HG02642 (cell line): ENCODE measurements around the gene CRTC2.
"Not testable (repeated sequence)": the region's sequence is repeated elsewhere in the genome, so short reads cannot be mapped to it uniquely, and the experiment has no call there.

Experiments
- ATAC-seq: cut with Tn5 transposase; IDR thresholded peaks from one replicate; pipeline ENCODE4 v1.9.1; 2021; ENCODE audit warnings: mild to moderate bottlenecking; ENCODE audit not compliant: unreplicated experiment, poor library complexity

The CRTC2 gene, protein sequence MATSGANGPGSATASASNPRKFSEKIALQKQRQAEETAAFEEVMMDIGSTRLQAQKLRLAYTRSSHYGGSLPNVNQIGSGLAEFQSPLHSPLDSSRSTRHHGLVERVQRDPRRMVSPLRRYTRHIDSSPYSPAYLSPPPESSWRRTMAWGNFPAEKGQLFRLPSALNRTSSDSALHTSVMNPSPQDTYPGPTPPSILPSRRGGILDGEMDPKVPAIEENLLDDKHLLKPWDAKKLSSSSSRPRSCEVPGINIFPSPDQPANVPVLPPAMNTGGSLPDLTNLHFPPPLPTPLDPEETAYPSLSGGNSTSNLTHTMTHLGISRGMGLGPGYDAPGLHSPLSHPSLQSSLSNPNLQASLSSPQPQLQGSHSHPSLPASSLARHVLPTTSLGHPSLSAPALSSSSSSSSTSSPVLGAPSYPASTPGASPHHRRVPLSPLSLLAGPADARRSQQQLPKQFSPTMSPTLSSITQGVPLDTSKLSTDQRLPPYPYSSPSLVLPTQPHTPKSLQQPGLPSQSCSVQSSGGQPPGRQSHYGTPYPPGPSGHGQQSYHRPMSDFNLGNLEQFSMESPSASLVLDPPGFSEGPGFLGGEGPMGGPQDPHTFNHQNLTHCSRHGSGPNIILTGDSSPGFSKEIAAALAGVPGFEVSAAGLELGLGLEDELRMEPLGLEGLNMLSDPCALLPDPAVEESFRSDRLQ

DNA sequence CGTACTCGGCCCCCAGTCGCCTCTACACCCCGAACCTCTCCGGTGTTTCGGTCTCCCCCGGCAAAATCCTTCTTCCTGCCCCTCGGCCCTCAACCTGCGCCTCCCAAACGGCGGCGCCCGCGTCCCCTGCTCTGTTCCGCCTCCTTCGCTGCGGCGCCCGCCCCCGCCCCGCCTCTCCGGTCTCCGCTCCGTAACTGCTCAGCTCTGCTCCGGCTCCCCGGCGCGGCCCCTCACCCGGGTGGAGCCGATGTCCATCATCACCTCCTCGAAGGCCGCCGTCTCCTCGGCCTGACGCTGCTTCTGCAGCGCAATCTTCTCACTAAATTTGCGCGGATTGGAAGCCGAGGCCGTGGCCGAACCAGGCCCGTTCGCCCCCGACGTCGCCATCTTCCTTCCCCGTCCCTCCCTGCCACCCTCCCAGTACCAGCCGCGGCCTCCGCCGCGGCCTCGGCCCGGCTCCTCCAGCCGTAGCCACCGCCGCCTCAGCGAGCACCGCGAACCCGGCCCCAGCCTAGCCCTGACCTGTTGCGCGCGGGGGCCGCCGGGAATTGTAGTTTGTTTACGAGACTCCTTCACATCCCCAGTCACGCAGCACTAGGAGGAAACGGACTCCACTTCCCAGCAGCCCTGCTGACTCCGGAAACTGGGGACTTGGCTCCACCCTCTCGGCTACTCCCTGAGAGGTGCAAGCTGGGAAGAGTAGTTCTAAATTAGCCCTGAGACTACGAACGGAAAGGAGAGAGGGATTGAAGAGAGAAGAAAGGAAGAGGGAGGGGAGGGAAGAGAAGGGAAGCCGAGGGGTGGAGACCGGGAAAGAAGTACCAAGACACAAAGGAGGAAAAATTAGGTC, at the start of gene CRTC2:
Gene CRTC2 (minus strand): TSS at position 502 of the 850 bp plus-strand sequence. CDS start 115 bp downstream, at position 387.
- ATAC-seq: peak; percentile 78

DNA sequence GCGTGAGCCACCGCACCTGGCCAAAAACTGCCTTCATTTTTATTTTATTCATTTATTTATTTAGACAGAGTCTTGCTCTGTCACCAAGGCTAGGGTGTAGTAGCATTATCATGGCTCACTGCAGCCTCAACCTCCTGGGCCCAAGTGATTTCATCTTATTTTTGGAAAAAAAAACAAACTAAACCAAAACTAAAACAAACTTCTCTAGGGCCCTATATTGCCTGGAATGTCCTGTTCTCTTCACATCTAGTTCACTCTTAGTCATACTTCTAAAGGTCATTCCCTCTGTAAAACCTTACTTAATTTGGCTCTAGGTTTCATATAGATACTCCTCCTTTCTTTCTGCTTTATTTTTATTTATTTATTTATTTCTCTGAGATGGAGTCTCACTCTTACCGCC, 47.7 kb upstream of the CRTC2 start:
- no peak for ATAC-seq

DNA sequence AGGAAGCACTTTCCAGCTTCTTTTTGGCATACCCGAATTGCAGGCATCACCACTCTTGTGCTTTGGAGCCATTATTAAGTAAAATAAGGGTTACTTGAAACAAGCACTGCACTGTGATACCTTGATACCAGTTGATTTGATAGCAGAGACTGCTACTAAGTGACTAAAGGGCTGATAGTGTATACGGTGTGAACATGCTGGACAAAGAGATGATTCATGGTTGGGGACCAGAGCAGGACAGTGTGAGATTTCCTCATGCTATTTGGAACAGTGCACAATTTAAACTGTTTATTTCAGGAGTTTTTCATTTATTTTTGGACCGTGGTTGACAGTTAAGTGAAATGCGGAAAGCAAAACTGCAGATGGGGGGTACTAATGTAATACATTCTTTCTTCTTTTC, 42.0 kb upstream of the CRTC2 start:
- ATAC-seq: no peak

DNA sequence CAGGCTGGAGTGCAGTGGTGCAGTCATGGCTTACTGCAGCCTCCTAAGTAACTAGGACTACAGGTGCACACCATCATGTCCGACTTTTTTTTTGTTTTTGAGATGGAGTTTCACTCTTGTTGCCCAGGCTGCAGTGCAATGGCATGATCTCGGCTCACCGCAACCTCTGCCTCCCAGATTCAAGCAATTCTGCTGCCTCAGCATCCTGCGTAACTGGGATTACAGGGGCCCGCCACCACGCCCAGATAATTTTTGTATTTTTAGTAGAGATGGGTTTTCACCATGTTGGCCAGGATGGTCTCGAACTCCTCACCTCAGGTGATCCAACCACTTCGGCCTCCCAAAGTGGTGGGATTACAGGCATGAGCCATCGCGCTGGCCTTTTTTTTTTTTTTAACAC, 38.5 kb upstream of the CRTC2 start:
- not testable (repeated sequence) for ATAC-seq

DNA sequence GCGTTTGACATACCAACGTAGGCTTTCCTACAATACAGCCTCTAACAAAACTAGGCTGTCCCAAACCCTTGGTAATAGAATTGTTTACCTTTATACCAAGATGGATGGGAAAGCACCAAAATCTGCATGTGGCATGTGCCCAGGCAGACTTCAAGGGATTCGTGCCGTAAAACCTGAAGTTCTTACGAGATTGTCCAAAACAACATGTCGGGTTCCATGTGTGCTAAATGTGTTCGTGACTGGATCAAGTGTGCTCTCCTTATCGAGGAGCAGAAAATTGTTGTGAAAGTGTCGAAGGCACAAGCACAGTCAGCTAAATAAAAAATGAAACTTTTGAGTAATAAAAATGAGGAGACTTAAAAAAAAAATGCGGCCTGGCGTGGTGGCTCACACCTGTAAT, 37.2 kb upstream of the CRTC2 start:
- no peak for ATAC-seq

DNA sequence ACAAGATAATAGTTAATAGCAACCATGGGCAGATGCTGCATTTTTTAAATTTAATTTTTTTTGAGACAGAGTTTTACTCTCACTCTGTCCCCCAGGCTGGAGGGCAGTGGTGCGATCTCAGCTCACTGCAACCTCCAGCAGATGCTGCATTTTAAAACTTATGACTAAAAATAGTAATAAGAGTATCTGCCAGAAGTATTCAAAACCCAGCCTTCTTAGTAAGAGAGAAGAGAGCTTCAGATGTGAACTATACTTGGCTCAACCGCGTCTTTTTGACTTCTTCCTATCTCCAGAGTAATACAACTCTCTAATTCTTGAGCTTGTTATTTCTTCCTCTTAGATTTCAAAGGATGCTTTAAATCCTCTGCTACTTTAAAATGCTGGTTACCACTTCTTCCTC, 36.8 kb upstream of the CRTC2 start:
- no peak for ATAC-seq

DNA sequence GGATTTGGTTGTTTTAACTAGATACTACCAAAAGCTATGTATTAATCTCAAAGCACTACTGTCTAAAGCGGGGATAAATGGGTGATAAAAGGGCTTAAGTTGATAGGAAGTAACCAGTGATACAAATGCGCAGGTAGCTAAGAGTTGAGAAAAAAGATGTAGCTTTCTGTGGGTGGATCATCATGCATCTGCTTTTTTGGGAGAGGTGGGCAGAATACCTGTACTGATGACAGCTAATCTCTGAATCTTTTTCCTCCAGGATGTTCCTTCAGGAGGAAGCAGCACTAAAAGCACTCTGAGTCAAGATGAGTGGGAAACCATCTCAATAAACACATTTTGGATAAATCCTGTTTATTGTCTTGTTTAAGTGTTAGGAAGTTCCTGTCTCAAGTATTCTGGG, 33.4 kb upstream of the CRTC2 start:
- ATAC-seq: no peak

DNA sequence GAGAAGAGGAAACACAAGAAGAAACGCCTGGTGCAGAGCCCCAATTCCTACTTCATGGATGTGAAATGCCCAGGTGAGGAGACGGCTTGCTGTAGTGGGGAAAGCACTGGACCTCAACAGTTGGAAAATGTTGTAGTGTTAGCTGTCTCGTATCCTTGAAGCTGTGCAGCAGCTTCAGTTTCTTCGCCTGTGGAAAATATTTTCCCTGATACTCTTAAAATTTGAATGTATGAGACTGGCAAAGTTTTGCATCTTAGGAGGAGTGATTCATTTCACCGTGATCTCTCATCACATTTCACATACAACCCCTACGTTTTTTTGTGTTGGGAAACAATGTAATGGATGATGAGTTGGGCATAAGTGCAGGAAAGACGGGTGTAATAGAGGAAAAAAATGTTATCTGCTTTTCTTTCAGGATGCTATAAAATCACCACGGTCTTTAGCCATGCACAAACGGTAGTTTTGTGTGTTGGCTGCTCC, 32.8 kb upstream of the CRTC2 start:
- ATAC-seq: no peak

DNA sequence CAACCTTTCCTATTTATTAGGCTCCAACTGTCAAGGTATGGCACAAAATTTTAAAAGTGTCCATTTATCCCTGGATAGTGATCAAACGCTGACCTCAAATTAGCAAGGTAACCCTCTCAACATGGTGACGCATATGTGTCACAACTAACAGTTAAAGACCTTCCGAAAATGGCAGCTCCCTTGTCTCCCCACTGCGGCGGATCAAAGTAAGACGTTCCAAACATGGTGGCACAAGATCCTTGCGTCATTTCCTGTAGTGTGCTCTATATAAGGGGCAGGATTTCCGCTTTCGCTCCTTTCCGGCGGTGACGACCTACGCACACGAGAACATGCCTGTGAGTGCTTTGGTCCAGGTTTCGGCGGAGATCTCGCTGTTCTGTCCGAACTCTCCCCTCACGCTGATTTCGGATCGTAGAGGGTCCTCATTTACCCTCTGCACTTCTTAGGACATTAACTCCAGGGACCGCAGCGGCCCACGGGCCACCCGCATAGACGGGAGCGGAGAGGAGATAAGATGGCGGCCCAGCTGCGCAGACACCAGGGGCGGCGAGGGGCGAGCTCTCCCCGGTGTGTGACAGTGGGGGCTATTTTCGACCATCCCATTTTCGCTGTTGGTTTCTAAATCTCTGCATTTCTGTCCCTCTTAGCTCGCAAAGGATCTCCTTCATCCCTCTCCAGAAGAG, 32.2 kb upstream of the CRTC2 start, which contains the start of gene RPS27:
Gene RPS27 (plus strand): TSS at position 295 of the 683 bp plus-strand sequence. CDS start 35 bp downstream, at position 330.
- peak; percentile 80 for ATAC-seq

DNA sequence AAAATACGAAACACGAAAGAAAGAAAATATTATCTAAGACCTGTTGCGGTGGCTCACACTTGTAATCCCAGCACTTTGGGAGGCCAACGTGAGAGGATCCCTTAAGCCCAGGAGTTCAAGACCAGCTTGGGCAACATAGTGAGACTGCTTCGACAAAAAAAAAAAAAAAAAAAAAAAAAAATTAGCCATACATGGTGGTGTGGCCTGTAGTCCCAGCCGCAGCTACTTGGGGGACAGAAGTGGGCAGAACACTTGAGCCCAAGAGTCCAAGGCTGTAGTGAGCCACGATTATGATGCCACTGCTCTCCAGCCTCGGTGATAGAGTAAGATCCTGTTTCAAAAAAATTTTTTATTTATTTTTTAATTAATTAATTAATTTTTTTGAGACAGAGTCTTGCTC, 29.2 kb upstream of the CRTC2 start:
- ATAC-seq: no peak

DNA sequence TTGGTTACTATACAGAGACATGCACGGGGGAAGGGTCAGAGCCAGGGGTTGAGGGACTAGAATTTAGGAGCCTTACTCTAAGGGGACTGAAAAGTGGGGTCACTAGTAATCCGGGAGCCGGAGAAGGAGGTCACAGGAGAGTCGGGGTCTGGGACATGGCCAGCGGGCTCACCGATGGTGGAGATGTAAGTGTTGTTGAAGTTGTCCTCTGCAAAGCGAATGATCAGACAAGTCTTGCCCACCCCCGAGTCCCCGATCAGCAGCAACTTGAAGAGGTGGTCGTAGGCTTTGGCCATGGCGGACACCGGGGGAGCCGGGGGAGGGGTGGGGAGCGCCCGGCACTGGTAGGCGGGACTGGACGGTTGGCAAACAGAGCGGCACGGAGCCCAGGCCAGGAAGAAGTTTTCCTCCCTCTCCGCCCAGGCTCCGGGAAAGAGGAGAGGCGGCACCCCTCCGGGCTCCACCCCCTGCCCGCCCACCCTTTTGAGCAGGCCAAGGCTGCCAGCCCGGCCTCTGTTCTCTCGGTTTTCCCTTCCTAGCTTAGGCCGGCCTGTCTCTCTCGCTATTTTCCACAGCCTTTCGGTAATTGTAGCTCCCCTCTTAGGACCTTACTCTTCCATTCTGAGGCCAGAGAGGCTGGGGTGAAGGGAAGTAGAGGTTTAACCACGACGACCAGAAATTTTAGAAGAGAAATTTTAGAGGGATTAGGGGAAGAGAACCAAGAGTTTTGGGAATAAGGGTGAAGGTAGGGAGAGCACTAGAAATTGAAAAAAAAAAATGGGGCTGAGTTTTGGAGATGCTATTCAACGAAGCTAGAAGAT, 27.7 kb upstream of the CRTC2 start, which contains the start of gene RAB13:
Gene RAB13 (minus strand): TSS at position 399 of the 821 bp plus-strand sequence. CDS start 103 bp downstream, at position 296.
- ATAC-seq: no peak

DNA sequence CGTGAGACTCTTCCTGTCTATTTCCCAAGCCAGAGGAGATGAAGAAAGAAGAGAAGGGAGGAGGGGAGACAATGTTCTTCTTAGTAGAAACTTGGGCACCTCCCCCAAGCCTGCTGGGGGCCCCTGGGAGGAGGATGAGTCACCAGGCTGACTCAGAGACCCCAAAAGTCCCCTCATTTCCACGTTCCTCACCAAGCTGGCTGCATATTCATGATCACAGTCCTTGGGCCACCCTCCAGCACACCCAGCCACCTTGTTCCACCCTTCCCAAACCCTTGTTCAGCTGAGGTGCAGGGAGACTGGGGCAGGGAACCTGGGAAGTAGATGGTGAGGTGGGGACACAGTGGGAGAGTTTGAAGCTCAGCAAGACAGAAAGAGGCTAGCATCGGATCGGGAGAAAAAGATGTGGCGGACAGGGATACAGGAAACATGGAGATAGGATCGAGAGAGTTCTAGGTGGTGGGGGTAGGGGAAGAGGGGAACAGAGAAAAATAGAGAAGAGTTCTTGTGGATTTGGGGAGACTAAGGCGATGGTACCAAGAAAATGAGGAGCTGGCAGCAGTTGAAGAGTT, 27.0 kb upstream of the CRTC2 start:
- ATAC-seq: no peak

DNA sequence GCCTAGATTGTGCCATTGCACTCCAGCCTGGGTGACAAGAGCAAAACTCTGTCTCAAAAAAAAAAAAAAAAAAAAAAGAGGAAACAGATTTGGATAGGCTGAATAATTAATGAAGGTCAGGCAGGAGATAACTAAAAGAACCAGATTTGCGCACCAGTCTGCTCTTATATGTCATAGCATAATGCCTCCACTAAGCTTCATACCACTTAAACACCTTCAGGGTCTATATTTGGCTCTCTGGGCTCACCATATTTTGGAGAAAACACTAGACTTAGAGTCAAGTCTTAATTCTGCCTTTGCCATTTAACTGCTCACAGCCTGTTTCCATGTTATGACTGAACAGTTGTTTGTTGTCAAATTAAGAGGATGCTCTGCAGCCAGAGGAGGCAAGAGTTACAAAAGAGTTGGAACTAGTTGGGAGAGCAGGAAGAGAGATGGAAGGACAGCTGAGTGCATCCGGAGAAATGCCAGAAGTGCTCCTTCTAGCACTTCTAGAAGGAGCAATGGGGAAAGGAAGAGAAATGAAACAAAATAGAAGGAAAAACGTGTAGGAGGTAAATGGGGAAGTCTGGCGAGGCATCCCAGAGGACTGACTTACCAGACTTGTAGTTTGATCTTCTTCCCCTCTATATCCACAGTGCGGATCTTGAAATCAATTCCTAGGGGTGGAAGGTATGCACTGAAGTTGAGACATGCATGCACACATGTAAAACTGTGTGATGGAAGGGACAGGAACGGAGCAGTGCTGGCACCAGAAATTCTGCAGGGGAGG, 25.9 kb upstream of the CRTC2 start:
- no peak for ATAC-seq

DNA sequence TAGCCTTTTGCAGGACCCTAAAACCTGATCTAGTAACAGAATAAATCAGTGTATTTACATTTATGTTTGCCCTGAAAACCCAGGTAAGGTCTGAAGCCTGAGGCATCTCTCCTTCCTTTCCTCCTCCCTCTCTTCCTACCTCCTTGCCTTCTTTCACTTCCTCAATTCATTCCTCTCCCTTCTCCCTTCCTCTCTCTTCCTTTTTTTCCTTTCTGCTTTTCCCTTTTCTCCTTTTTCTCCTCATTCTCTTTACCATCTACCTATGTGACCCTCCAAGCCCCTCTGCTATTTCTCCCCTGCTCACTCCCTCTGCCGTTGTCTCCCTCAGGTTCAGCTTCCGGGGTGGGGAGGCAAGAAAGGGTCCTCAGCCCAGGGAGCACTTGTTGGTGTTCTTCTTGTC, 23.3 kb upstream of the CRTC2 start:
- not testable (repeated sequence) for ATAC-seq

DNA sequence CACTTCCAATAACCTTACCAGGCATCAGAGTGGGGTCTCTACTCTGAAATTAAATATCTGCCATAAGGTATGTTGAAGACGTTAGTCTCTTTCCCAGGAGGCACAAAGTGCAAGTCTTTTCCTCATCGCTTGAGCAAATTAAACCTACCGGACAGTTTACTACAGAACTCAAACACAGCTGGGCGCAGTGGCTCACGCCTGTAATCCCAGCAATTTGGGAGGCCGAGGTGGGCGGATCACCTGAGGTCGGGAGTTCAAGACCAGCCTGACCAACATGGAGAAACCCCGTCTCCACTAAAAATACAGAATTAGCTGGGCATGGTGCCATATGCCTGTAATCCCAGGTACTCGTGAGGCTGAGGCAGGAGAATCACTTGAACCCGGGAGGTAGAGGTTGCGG, 20.7 kb upstream of the CRTC2 start:
- ATAC-seq: not testable (repeated sequence)

DNA sequence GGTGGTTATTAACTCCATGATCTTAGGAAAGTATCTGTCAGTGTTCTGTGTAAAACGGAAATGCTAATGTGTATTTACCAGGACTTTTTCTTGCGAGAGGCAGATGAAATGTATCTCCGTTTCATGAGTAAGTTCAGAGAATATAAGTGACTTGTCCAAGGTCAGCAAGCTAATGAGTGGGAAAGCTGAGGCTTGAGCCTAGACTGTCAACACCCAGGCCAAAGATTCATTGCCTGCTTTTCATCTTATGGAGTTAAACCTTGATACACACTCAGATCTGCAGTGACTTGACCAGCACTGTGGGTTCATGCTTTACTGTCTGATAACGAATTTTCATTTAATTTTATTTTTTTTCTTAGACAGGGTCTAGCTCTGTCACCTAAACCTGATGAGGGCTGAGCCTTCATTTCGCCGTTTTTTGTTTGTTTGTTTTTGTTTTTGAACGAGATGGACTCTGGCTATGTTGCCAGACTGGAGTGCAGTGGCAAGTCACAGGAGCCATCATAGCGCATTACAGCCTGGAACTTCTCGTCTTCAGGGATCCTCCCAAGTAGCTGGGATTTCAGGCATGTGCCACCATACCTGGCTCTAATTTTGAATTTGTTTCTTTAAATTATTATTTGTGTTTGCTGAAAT, 20.0 kb upstream of the CRTC2 start:
- no peak for ATAC-seq
